SH-SY5Y (cell line): ENCODE results near the gene ABLIM2.

Source experiments
- GATA2 ChIP-seq: IDR thresholded peaks from 2 replicates; pipeline ENCODE4 v1.6.1; 2011; ENCODE audit warnings: mild to moderate bottlenecking, low read depth, low read length
- GATA3 ChIP-seq: IDR thresholded peaks from 2 replicates; pipeline ENCODE4 v1.6.1; 2011; ENCODE audit warnings: low read depth, mild to moderate bottlenecking, low read length, moderate library complexity

- TF ChIP-seq GATA2 (no peak), GATA3 (no peak)
Observed at GRCh38 chr4:8163026-8163425, 4.4 kb upstream of the ABLIM2 start.
